SH-SY5Y (cell line): Measurements from ENCODE around the gene SLC6A3.

Experiments
- GATA2 ChIP-seq: IDR thresholded peaks from 2 replicates; pipeline ENCODE4 v1.6.1; 2011; ENCODE audit warnings: mild to moderate bottlenecking, low read depth, low read length
- GATA3 ChIP-seq: IDR thresholded peaks from 2 replicates; pipeline ENCODE4 v1.6.1; 2011; ENCODE audit warnings: low read depth, mild to moderate bottlenecking, low read length, moderate library complexity

DNA sequence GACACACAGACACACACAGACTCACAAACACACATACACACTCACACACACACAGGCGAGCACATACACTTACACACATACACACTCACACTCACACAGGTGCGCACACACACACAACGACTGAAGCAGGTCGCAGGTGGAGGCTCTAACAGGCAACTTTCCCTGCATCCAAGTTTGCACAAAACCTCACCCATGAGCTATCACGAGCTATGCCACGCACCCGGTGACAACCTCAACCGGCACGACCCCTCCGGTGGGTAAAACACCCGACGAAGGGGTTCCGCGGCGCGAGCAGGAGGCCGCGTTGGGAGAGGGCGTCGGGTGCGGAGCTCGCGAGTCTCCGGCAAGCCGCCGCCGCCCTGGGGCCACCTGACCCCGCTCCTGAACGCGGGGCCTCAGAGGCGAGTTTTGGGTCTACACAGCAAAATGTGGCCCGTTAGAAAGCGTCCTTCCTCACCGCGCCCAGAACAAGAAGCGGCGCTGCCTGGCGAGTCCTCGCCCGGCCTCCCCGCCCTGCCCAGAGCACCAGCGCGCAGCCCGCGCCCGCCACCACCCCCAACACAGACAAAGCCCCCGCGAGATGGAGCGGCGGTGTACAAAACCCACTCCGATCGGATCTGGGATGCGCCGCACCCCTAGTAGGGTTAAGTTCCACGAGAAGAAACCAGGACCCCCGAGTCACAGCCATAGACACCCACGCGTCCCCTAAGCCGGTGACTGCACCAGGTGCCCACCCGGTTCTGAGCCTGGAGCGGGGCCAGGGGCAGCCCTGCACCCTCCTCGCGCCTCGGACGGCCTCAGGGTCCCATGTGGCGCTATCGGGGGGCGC is 665 bp downstream of the SLC6A3 start:
- no peak for TF ChIP-seq GATA3
- no peak for TF ChIP-seq GATA2
